ENCODE data around the gene CDKN2D.

Gene CDKN2D

DNA sequence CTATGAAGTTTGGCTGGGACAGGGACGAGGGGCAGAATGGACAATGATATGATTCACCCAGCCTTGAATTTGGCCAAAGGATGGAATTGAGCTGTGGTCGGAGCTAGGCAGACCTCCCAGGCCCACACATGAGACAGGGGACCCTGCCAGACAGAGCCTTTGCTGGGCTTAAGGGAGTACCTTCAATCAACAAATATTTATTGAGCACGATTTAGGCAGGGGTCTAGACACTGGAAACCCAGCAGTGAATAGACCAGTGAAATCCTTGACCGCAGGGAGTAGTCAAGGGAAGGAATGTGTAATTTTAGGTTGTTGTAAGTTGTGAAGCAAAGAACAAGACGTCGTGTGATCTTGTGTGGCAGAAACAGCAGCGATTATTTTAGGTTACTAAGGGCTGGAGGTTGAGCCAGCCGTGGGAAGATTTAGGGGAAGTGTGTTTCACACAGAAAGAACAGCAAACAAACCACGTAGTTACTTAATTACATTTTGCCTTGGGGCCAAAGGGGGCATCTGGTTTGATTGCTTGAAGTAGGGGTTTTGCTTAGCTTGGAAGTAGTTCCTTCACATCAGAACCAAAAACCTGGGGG is 35.2 kb upstream of the CDKN2D start:
- Histone ChIP-seq H3K4me2 (ENCODE audit: low read length) (peak overlapping the region; percentile 89), H3K4me3 (ENCODE audit: low read length) (peak overlapping the region; percentile 93)

GRCh38 chr19:10603084-10603872 is 34.5 kb upstream of the CDKN2D start:
- Histone ChIP-seq H4K20me1 (ENCODE audit: control insufficient read depth, insufficient read depth, low read depth, low read length) (no peaks in the 10 kb centered on the region), H3F3A (ENCODE audit: control insufficient read depth, insufficient read depth) (peaks cover 12% of the 10 kb centered on the region), H3K9me2 (replicated peaks; ENCODE audit: control insufficient read depth, low read length) (no peaks in the 10 kb centered on the region), H3K36me3 (ENCODE audit: control insufficient read depth, low read length) (peaks cover 12% of the 10 kb centered on the region; the same call in 1 of the 2 replicates), H3K4me2 (ENCODE audit: low read length) (peak overlapping the region; percentile 89), H3K4me1 (ENCODE audit: control insufficient read depth, low read length) (peaks cover 24% of the 10 kb centered on the region), H3K4me3 (ENCODE audit: low read length) (peak overlapping the region; percentile 93), H3K27me3 (ENCODE audit: control insufficient read depth, low read length) (peaks cover 13% of the 10 kb centered on the region), H3K79me2 (ENCODE audit: control insufficient read depth, low read length) (peaks cover 52% of the 10 kb centered on the region), H3K27ac (ENCODE audit: low read depth, low read length) (peak overlapping the region; percentile 94), H3K9me3 (ENCODE audit: control insufficient read depth, insufficient read depth, low read length) (no peaks in the 10 kb centered on the region)
- TF ChIP-seq, protein P1, sequence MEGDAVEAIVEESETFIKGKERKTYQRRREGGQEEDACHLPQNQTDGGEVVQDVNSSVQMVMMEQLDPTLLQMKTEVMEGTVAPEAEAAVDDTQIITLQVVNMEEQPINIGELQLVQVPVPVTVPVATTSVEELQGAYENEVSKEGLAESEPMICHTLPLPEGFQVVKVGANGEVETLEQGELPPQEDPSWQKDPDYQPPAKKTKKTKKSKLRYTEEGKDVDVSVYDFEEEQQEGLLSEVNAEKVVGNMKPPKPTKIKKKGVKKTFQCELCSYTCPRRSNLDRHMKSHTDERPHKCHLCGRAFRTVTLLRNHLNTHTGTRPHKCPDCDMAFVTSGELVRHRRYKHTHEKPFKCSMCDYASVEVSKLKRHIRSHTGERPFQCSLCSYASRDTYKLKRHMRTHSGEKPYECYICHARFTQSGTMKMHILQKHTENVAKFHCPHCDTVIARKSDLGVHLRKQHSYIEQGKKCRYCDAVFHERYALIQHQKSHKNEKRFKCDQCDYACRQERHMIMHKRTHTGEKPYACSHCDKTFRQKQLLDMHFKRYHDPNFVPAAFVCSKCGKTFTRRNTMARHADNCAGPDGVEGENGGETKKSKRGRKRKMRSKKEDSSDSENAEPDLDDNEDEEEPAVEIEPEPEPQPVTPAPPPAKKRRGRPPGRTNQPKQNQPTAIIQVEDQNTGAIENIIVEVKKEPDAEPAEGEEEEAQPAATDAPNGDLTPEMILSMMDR (IDR thresholded peaks at IDR 0.05; ENCODE audit: low read depth, low read length, poor library complexity, severe bottlenecking): no peak
- TF ChIP-seq EZH2phosphoT487 (IDR thresholded peaks at IDR 0.05; ENCODE audit: borderline replicate concordance, low read length): no peak

More for the DNA sequence above, 35.2 kb upstream of the CDKN2D start:
- Histone ChIP-seq H3K27ac (ENCODE audit: low read depth, low read length) (peak overlapping the region; percentile 94), H4K20me1 (ENCODE audit: control insufficient read depth, insufficient read depth, low read depth, low read length) (no peaks in the 10 kb centered on the region), H3K36me3 (ENCODE audit: control insufficient read depth, low read length) (peaks cover 12% of the 10 kb centered on the region; the same call in 1 of the 2 replicates), H3K27me3 (ENCODE audit: control insufficient read depth, low read length) (peaks cover 13% of the 10 kb centered on the region), H3F3A (ENCODE audit: control insufficient read depth, insufficient read depth) (peaks cover 12% of the 10 kb centered on the region), H3K9me2 (replicated peaks; ENCODE audit: control insufficient read depth, low read length) (no peaks in the 10 kb centered on the region), H3K4me1 (ENCODE audit: control insufficient read depth, low read length) (peaks cover 24% of the 10 kb centered on the region), H3K9me3 (ENCODE audit: control insufficient read depth, insufficient read depth, low read length) (no peaks in the 10 kb centered on the region), H3K79me2 (ENCODE audit: control insufficient read depth, low read length) (peaks cover 56% of the 10 kb centered on the region)
- TF ChIP-seq EZH2phosphoT487 (IDR thresholded peaks at IDR 0.05; ENCODE audit: borderline replicate concordance, low read length): no peak
- TF ChIP-seq, protein P1 (IDR thresholded peaks at IDR 0.05; ENCODE audit: low read depth, low read length, poor library complexity, severe bottlenecking): no peak

DNA sequence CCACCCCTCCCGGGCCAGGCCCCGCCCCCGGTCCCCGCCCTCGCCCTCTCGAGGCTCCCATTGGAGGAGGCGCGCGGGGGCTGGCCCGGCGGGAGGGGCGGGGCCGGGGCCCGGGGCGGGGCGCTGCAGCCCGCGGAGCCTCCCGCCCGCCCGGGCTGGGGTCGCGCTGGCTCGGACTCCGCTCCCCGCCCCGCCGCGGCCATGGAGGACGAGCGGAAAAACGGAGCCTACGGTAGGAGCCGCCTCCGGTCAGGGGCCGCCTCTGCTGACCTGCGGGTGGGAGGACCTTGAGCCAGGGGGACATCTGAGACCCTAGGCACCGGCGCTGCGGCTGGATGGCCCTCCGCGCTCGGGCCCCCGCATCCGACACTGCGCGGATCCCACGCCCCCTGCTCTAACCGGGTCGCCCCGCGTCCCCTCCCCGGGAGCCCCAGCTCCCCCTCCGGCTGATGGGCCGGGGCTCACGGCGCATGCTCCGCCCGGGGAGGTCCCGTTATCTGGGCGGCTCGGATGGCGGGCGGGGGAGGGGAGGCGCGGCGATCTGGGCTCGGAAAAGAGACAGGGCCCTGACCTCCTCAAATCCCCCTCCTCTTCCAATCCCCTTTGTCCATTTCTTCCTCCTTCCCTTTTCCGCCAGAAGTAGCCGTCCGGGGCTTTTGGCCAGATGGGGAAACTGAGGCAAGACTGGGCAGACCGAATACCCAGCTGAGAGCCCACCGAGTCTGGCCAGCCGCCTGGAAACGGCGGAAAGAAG is 33.7 kb upstream of the CDKN2D start:
- peaks cover 49% of the 10 kb centered on the region for H3K79me2 ChIP-seq (ENCODE audit: control insufficient read depth, low read length)
- H3K27me3 ChIP-seq (ENCODE audit: control insufficient read depth, low read length): peaks cover 15% of the 10 kb centered on the region
- H3K36me3 ChIP-seq (ENCODE audit: control insufficient read depth, low read length): peaks cover 12% of the 10 kb centered on the region; the same call in 1 of the 2 replicates
- peak overlapping the region; percentile 89 for H3K4me2 ChIP-seq (ENCODE audit: low read length)
- peaks cover 18% of the 10 kb centered on the region for H3F3A ChIP-seq (ENCODE audit: control insufficient read depth, insufficient read depth)
- H3K27ac ChIP-seq (ENCODE audit: low read depth, low read length): peak overlapping the region; percentile 94
- peaks cover 24% of the 10 kb centered on the region for H3K4me1 ChIP-seq (ENCODE audit: control insufficient read depth, low read length)
- H4K20me1 ChIP-seq (ENCODE audit: control insufficient read depth, insufficient read depth, low read depth, low read length): no peaks in the 10 kb centered on the region
- H3K9me2 ChIP-seq (replicated peaks; ENCODE audit: control insufficient read depth, low read length): no peaks in the 10 kb centered on the region
- H3K9me3 ChIP-seq (ENCODE audit: control insufficient read depth, insufficient read depth, low read length): no peaks in the 10 kb centered on the region
- TF ChIP-seq, protein P1 (IDR thresholded peaks at IDR 0.05; ENCODE audit: low read depth, low read length, poor library complexity, severe bottlenecking): no peak
- no peak for TF ChIP-seq EZH2phosphoT487 (IDR thresholded peaks at IDR 0.05; ENCODE audit: borderline replicate concordance, low read length)
- H3K4me3 ChIP-seq (ENCODE audit: low read length): peak overlapping the region; percentile 93

Data from DOHH2 (cell line).